Karpas-422 (cell line): ENCODE results near the gene CHTF18. TPM values are rescaled to one million over a fixed set of nuclear protein-coding genes. Genes with fewer than 3 reads are reported as not detected.

ENCODE experiments used
- DNase-seq: peaks from one replicate; pipeline ENCODE4 v3.0.0-alpha.2; 2015
- H2AFZ ChIP-seq: fragments of 200-600 bp; sonication (generic); 2 replicates; pipeline ENCODE4 v1.6.1; 2014; ENCODE audit warnings: antibody characterized with exemption, low read length, mixed read lengths
- H3K27ac ChIP-seq: fragments of 200-600 bp; sonication (generic); 2 replicates; pipeline ENCODE4 v1.5.1; 2014; ENCODE audit warnings: mild to moderate bottlenecking, low read length, moderate library complexity
- H3K27me3 ChIP-seq: fragments of 200-600 bp; sonication (generic); 2 replicates; pipeline ENCODE4 v1.6.1; 2014; ENCODE audit warnings: low read length, mixed read lengths
- H3K36me3 ChIP-seq: fragments of 200-600 bp; sonication (generic); 2 replicates; pipeline ENCODE4 v1.6.1; 2014; ENCODE audit warnings: low read length, mixed read lengths; ENCODE audit not compliant: insufficient read depth
- H3K4me1 ChIP-seq: fragments of 200-600 bp; sonication (generic); 2 replicates; pipeline ENCODE4 v1.6.1; 2014; ENCODE audit warnings: mild to moderate bottlenecking, low read length, mixed read lengths
- H3K4me2 ChIP-seq: fragments of 200-600 bp; sonication (generic); 2 replicates; pipeline ENCODE4 v1.6.1; 2014; ENCODE audit warnings: low read length, low read depth, mild to moderate bottlenecking; ENCODE audit not compliant: poor library complexity, severe bottlenecking
- H3K4me3 ChIP-seq: fragments of 200-600 bp; sonication (generic); 2 replicates; pipeline ENCODE4 v1.5.1; 2014; ENCODE audit warnings: mild to moderate bottlenecking, antibody characterized with exemption, low read length, mixed read lengths
- H3K79me2 ChIP-seq: fragments of 200-600 bp; sonication (generic); 2 replicates; pipeline ENCODE4 v1.6.1; 2014; ENCODE audit warnings: mild to moderate bottlenecking, low read length, mixed read lengths
- H3K9ac ChIP-seq: fragments of 200-600 bp; sonication (generic); 2 replicates; pipeline ENCODE4 v1.6.0; 2014; ENCODE audit warnings: low read length
- H3K9me2 ChIP-seq: fragments of 200-600 bp; sonication (generic), shearing (Covaris generic); replicated peaks from 2 replicates; pipeline ENCODE4 v1.6.0; 2014; ENCODE audit warnings: mild to moderate bottlenecking, low read length, moderate library complexity; ENCODE audit not compliant: insufficient read depth
- H3K9me3 ChIP-seq: fragments of 300-700, 200-600 bp; sonication (generic); 2 replicates; pipeline ENCODE4 v1.6.1; 2014; ENCODE audit warnings: low read length, mixed read lengths
- H4K20me1 ChIP-seq: fragments of 200-600 bp; sonication (generic); 2 replicates; pipeline ENCODE4 v1.6.1; 2014; ENCODE audit warnings: mild to moderate bottlenecking, antibody characterized with exemption, low read length, low read depth; ENCODE audit not compliant: insufficient read depth
- total RNA-seq: library from RNA; depleted of rRNA; stranded (reverse); fragments of >200 nt; shearing (Covaris generic); gene quantifications from 2 replicates; pipeline ENCODE4 v1.2.3, GENCODE V29; 2014; ENCODE audit warnings: low replicate concordance

The CHTF18 gene
- total RNA-seq, 1 experiment from 2014 or later: 7.9 TPM

GRCh38 chr16:825341-826061, 37.1 kb downstream of the CHTF18 start:
- Histone ChIP-seq H3K36me3 (no peaks in the 10 kb centered on the region), H3K9me2 (no peaks in the 10 kb centered on the region)

GRCh38 chr16:827513-827912, 39.1 kb downstream of the CHTF18 start:
- H3K27me3 ChIP-seq: no peaks in the 10 kb centered on the region
- no peak overlapping the region for H3K4me3 ChIP-seq
- no peak overlapping the region for H3K9ac ChIP-seq
- no peaks in the 10 kb centered on the region for H3K4me1 ChIP-seq
- H3K9me2 ChIP-seq: no peaks in the 10 kb centered on the region
- no peak overlapping the region for H3K27ac ChIP-seq
- no peak for DNase-seq
- H4K20me1 ChIP-seq: no peaks in the 10 kb centered on the region
- no peaks in the 10 kb centered on the region for H3K79me2 ChIP-seq
- no peak overlapping the region for H3K4me2 ChIP-seq
- no peaks in the 10 kb centered on the region for H3K36me3 ChIP-seq
- H3K9me3 ChIP-seq: no peaks in the 10 kb centered on the region
- no peak overlapping the region for H2AFZ ChIP-seq

More at GRCh38 chr16:825341-826061, 37.1 kb downstream of the CHTF18 start:
- no peak overlapping the region for H3K9ac ChIP-seq
- H2AFZ ChIP-seq: no peak overlapping the region
- no peak for DNase-seq
- no peak overlapping the region for H3K4me3 ChIP-seq
- H3K9me3 ChIP-seq: no peaks in the 10 kb centered on the region
- no peaks in the 10 kb centered on the region for H3K79me2 ChIP-seq
- H3K27ac ChIP-seq: no peak overlapping the region
- no peaks in the 10 kb centered on the region for H3K4me1 ChIP-seq
- H3K4me2 ChIP-seq: no peak overlapping the region
- H4K20me1 ChIP-seq: no peaks in the 10 kb centered on the region
- H3K27me3 ChIP-seq: no peaks in the 10 kb centered on the region

- no peak overlapping the region for H3K4me3 ChIP-seq
- H3K27me3 ChIP-seq: no peaks in the 10 kb centered on the region
- H3K9ac ChIP-seq: no peak overlapping the region
- H3K79me2 ChIP-seq: no peaks in the 10 kb centered on the region
- H3K36me3 ChIP-seq: no peaks in the 10 kb centered on the region
- H3K4me2 ChIP-seq: no peak overlapping the region
- no peak for DNase-seq
- H2AFZ ChIP-seq: no peak overlapping the region
- no peaks in the 10 kb centered on the region for H4K20me1 ChIP-seq
- H3K9me2 ChIP-seq: no peaks in the 10 kb centered on the region
- no peaks in the 10 kb centered on the region for H3K9me3 ChIP-seq
- no peak overlapping the region for H3K27ac ChIP-seq
- H3K4me1 ChIP-seq: no peaks in the 10 kb centered on the region
Observed at GRCh38 chr16:828891-829290, 40.5 kb downstream of the CHTF18 start.

GRCh38 chr16:830107-830870, 41.9 kb downstream of the CHTF18 start:
- H3K36me3 ChIP-seq: no peaks in the 10 kb centered on the region
- H3K79me2 ChIP-seq: no peaks in the 10 kb centered on the region
- no peak overlapping the region for H3K27ac ChIP-seq
- H3K4me1 ChIP-seq: no peaks in the 10 kb centered on the region
- H3K9me3 ChIP-seq: no peaks in the 10 kb centered on the region
- no peak overlapping the region for H3K9ac ChIP-seq
- no peak overlapping the region for H3K4me2 ChIP-seq
- H3K4me3 ChIP-seq: no peak overlapping the region
- no peak overlapping the region for H2AFZ ChIP-seq
- no peaks in the 10 kb centered on the region for H4K20me1 ChIP-seq
- H3K9me2 ChIP-seq: no peaks in the 10 kb centered on the region
- no peak for DNase-seq
- no peaks in the 10 kb centered on the region for H3K27me3 ChIP-seq

- Histone ChIP-seq H3K4me2 (no peak overlapping the region), H3K79me2 (no peaks in the 10 kb centered on the region), H2AFZ (no peak overlapping the region), H3K27me3 (no peaks in the 10 kb centered on the region), H3K9me3 (0 out of 2 replicates have a peak, but pooled peaks cover 3% of the 10 kb centered on the region), H3K36me3 (no peaks in the 10 kb centered on the region), H3K9me2 (no peaks in the 10 kb centered on the region), H3K4me1 (no peaks in the 10 kb centered on the region), H3K27ac (no peak overlapping the region), H4K20me1 (no peaks in the 10 kb centered on the region), H3K4me3 (no peak overlapping the region), H3K9ac (no peak overlapping the region)
- DNase-seq: no peak
Observed at GRCh38 chr16:830871-831570, 42.6 kb downstream of the CHTF18 start.

GRCh38 chr16:831571-832413, 43.4 kb downstream of the CHTF18 start:
- no peak overlapping the region for H3K9ac ChIP-seq
- H3K9me3 ChIP-seq: 0 out of 2 replicates have a peak, but pooled peaks cover 7% of the 10 kb centered on the region
- DNase-seq: no peak
- no peak overlapping the region for H3K4me3 ChIP-seq
- no peaks in the 10 kb centered on the region for H3K9me2 ChIP-seq
- no peak overlapping the region for H3K27ac ChIP-seq
- H3K79me2 ChIP-seq: no peaks in the 10 kb centered on the region
- no peak overlapping the region for H2AFZ ChIP-seq
- no peaks in the 10 kb centered on the region for H3K4me1 ChIP-seq
- no peaks in the 10 kb centered on the region for H4K20me1 ChIP-seq
- H3K4me2 ChIP-seq: no peak overlapping the region
- no peaks in the 10 kb centered on the region for H3K36me3 ChIP-seq
- H3K27me3 ChIP-seq: no peaks in the 10 kb centered on the region

GRCh38 chr16:832652-833336, 44.4 kb downstream of the CHTF18 start:
- Histone ChIP-seq H3K4me2 (no peak overlapping the region), H3K36me3 (no peaks in the 10 kb centered on the region), H2AFZ (no peak overlapping the region)

More at GRCh38 chr16:832652-833336, 44.4 kb downstream of the CHTF18 start:
- Histone ChIP-seq H3K27ac (no peak overlapping the region), H3K4me3 (no peak overlapping the region), H3K4me1 (no peaks in the 10 kb centered on the region), H3K9me2 (no peaks in the 10 kb centered on the region), H3K9me3 (0 out of 2 replicates have a peak, but pooled peaks cover 7% of the 10 kb centered on the region), H3K79me2 (no peaks in the 10 kb centered on the region), H4K20me1 (no peaks in the 10 kb centered on the region), H3K9ac (no peak overlapping the region), H3K27me3 (no peaks in the 10 kb centered on the region)
- DNase-seq: no peak
